ENCODE results near the gene GNB1. TPM values are rescaled to one million over a fixed set of nuclear protein-coding genes. Genes with fewer than 3 reads are reported as not detected.
A peak's percentile ranks its signal among the peaks of the same experiment; 100 is the strongest.

GNB1 gene
- total RNA-seq, 2 donors from 2014 or later = 267 to 358 TPM

GRCh38 chr1:1797731-1798341 lies 93.1 kb downstream of the GNB1 start:
- H3K9me3 Mint-ChIP-seq = no peaks in the 10 kb centered on the region
- H3K36me3 Mint-ChIP-seq = peaks cover 0 to 18% of the 10 kb centered on the region in 2 donors
- no peak for DNase-seq (ENCODE audit: low spot score in 2 of 2)
- peak overlapping the region; percentile 8 to 44 for H3K27ac Mint-ChIP-seq
- peak in 1 of 2 donors; percentile 39 for ATAC-seq

- peak overlapping the region in 1 of 2 donors; percentile 81 for H3K27ac Mint-ChIP-seq
- no peaks in the 10 kb centered on the region for H3K9me3 Mint-ChIP-seq
- ATAC-seq = peak in 1 of 2 donors; percentile 13
- no peak for DNase-seq (ENCODE audit: low spot score in 2 of 2)
- peaks cover 0 to 18% of the 10 kb centered on the region in 2 donors for H3K36me3 Mint-ChIP-seq
Measured at GRCh38 chr1:1796466-1796865, 94.4 kb downstream of the GNB1 start.

DNA sequence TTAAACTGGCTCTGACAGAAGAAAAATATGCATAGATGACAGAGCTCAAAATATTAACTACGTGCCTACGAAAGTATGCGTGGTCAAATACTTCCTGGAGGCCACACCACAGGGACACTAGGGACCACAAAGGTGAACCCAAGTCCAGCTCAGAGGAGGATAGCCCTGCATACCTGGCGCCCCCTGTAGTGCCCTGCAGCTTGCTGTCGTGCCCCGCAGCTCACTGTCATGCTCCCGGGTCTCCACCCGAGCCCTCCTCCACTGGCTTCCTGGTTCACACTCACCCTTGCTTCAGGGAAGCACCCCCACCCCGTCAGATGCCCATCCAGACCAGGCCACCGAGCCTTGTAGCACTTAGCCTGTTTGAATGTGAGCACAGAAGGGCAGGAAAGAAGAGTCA lies 95.9 kb downstream of the GNB1 start:
- ATAC-seq = no peak
- peaks cover 4 to 18% of the 10 kb centered on the region in 2 donors for H3K36me3 Mint-ChIP-seq

GRCh38 chr1:1793481-1794244 lies 97.2 kb downstream of the GNB1 start:
- DNase-seq (ENCODE audit: low spot score in 2 of 2) = no peak
- no peaks in the 10 kb centered on the region for H3K9me3 Mint-ChIP-seq
- H3K36me3 Mint-ChIP-seq = peaks cover 11 to 24% of the 10 kb centered on the region in 2 donors
- no peak for ATAC-seq
- H3K27ac Mint-ChIP-seq = peak overlapping the region; percentile 66 to 95

More for the DNA sequence above, 95.9 kb downstream of the GNB1 start:
- Mint-ChIP-seq H3K9me3 (no peaks in the 10 kb centered on the region), H3K27ac (peak overlapping the region; percentile 60 to 81)
- DNase-seq (ENCODE audit: low spot score in 2 of 2) = no peak

DNA sequence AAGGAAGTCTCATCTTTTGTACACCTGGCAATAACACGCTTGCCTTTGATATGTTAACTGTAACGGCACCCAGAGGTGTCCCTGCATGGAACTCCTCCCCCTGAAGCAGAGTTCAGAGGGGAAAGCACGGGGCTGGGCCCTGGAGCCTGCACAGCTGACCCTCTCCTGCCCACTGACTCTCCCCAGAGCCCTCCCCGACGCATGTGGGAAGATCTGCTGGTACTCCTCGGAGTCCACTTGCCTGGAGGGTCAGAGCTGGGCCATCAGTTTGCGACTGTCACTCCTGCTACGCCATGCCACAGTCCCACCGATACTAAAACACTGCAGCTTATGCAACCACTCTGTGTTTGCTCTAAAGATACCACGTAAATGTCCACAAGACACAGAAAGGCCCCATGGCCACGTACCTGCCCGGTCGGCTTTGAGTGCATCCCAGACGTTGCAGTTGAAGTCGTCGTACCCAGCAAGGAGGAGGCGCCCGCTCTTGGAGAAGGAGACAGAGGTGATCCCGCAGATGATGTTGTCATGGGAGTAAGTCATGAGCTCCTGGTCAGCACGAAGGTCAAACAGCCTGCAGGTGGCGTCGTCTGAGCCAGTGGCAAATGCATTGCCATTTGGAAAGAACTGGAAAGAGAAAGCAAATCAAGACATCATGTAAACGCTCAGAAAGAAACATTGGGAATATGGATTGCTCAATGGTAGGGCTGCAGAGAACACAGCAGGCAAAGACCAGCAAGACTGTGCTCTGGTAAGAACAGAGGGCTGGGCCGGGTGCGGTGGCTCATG lies 102.0 kb downstream of the GNB1 start:
- peak overlapping the region; percentile 31 to 48 for H3K27ac Mint-ChIP-seq
- peaks cover 24 to 32% of the 10 kb centered on the region in 2 donors for H3K36me3 Mint-ChIP-seq
- ATAC-seq (no peak), DNase-seq (ENCODE audit: low spot score in 2 of 2) (no peak)
- no peaks in the 10 kb centered on the region for H3K9me3 Mint-ChIP-seq

DNA sequence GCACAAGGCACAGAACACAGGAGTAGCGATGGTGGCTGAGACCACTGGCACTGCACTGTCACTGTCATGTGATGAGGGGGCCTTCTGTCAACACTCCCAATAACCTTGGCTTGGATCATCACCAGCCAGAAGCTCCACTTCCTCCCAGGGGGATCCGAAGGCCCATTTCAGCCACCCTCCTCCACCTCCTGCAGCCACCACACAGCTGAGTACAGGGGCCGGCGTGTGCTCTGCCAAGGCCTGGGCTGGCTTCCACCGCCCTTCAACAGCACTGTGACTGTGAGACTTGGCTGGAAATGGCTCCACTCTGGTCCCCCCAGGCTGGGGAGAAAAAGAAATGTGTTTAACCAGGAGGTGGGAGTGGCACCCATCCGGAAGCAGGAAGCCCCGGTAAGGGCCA lies 102.8 kb downstream of the GNB1 start:
- peak overlapping the region; percentile 14 to 48 for H3K27ac Mint-ChIP-seq
- DNase-seq (ENCODE audit: low spot score in 2 of 2) (no peak), ATAC-seq (no peak)
- peaks cover 24 to 25% of the 10 kb centered on the region in 2 donors for H3K36me3 Mint-ChIP-seq
- no peaks in the 10 kb centered on the region for H3K9me3 Mint-ChIP-seq

GRCh38 chr1:1786836-1787605 lies 103.9 kb downstream of the GNB1 start:
- Mint-ChIP-seq H3K36me3 (peaks cover 24 to 25% of the 10 kb centered on the region in 2 donors), H3K9me3 (no peaks in the 10 kb centered on the region), H3K27ac (peak overlapping the region; percentile 48 to 74)
- ATAC-seq (no peak), DNase-seq (ENCODE audit: low spot score in 2 of 2) (no peak)

DNA sequence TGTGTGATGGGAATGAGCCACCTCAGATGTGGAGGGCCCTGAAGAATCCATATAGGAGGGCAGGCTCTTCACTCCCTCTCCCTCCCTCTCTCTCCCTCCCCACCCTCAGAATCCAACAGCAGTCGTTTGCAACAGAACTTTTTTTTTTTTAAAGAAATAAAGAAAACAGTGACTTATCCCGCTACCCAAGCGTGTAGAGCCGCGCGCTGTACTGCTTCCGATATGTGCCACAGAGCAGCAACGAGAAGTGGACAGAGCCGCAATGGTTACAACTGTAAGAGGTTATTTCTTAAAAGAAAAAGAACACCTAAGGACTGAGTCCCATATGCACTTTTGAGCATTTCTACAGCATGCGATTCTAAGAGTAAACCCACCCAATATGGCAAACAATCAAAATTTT lies 105.2 kb downstream of the GNB1 start:
- peaks cover 24 to 25% of the 10 kb centered on the region in 2 donors for H3K36me3 Mint-ChIP-seq
- no peaks in the 10 kb centered on the region for H3K9me3 Mint-ChIP-seq
- ATAC-seq (no peak), DNase-seq (ENCODE audit: low spot score in 2 of 2) (no peak)
- H3K27ac Mint-ChIP-seq = no peak overlapping the region

DNA sequence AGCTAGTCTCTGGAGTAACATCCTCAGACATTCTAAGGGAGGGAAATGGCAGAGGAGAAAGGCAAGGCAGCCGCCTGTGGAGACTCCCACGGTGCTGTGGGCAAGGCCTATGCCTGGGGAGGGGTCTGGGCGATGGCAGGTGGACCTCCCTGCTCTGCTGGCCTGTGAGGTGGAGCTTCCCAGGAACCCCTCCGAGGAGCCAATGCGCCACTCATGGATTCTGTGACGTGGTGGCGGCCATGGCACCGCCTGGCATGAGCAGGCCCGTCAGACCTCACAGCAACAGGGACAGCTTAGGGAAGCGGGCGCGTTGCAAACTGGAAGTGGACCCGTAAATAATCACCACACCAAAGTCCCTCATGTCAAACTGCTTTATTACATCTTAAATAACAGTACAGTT lies 106.0 kb downstream of the GNB1 start:
- no peaks in the 10 kb centered on the region for H3K9me3 Mint-ChIP-seq
- peaks cover 19 to 25% of the 10 kb centered on the region in 2 donors for H3K36me3 Mint-ChIP-seq
- DNase-seq (ENCODE audit: low spot score in 2 of 2) = no peak
- ATAC-seq = no peak
- no peak overlapping the region for H3K27ac Mint-ChIP-seq

DNA sequence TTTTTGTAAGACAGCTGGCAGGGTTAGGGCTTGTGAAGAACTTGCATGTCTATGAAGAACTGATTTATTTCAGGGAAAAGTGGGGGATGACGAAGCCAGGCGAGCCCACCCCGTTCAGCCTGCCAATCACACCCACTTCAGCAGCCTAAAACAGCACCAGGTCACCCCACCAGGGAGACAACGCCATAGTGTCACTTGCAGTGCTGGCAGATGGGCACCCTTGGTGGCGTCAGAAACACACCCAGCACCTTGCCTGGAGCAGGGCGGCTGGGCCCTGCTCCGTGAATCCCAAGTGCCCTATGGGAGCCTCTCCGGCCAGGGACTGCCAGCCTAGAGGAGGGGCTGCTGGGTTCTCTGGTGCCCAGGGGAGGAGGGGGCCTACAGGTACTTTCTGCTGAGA lies 107.6 kb downstream of the GNB1 start:
- Mint-ChIP-seq H3K36me3 (peaks cover 9 to 15% of the 10 kb centered on the region in 2 donors), H3K27ac (peak overlapping the region; percentile 86 to 90), H3K9me3 (no peaks in the 10 kb centered on the region)
- no peak for ATAC-seq
- DNase-seq (ENCODE audit: low spot score in 2 of 2) = no peak

- Mint-ChIP-seq H3K9me3 (no peaks in the 10 kb centered on the region), H3K27ac (peak overlapping the region; percentile 86 to 90), H3K36me3 (peaks cover 6 to 12% of the 10 kb centered on the region in 2 donors)
- DNase-seq (ENCODE audit: low spot score in 2 of 2) (no peak), ATAC-seq (no peak)
Measured at GRCh38 chr1:1782399-1783221, 108.3 kb downstream of the GNB1 start.

- ATAC-seq = no peak
- Mint-ChIP-seq H3K36me3 (peaks cover 1 to 6% of the 10 kb centered on the region in 2 donors), H3K9me3 (no peaks in the 10 kb centered on the region), H3K27ac (peak overlapping the region; percentile 77 to 92)
- no peak for DNase-seq (ENCODE audit: low spot score in 2 of 2)
Measured at GRCh38 chr1:1781526-1781903, 109.4 kb downstream of the GNB1 start.

DNA sequence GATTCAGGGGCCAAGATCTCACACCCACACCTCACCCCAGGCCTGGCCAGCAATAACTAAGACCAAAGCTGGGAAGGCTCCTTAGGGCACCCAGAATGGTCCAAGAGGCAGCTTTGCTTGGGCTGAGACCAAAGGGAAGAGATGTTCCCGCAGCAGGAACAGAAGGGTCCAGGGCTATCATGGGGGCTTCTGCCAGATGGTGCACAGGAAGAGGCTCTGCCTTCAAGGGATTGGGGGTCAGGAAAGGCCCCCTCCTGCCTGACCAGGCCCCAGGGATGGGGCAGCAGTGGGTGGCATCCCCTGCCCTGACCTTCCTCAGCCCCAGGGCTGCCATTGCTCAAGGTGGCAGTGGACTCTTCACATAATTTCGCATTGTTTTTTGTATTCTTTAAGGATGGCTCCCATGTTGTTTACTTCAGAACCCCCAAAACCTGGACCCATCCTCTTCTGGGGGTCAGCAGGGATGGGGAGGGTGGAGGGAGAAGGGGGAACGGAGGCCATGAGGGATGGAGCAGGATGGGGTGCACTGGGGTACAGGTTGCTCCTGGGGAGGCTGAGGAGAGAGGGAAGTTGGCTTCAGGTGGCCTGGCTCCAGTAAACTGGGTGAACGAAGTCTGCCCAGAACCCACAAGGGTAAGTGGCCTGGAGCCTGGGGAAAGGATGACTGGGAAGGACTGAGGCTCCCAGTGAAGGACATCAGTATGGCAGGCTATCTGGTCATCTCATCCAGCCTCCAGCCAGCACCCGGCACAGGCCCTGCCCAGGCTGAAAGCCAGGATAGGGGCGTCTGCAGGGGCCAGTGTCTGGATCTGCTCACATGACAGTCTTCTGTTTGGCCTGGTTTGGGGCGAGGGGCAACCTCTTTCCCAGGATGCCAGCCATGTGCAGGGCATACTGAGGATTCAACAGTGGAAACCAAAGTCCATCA lies 110.0 kb downstream of the GNB1 start:
- ATAC-seq (no peak), DNase-seq (ENCODE audit: low spot score in 2 of 2) (no peak)
- Mint-ChIP-seq H3K9me3 (no peaks in the 10 kb centered on the region), H3K36me3 (peaks cover 0 to 12% of the 10 kb centered on the region in 2 donors), H3K27ac (peak overlapping the region; percentile 77 to 92)

DNA sequence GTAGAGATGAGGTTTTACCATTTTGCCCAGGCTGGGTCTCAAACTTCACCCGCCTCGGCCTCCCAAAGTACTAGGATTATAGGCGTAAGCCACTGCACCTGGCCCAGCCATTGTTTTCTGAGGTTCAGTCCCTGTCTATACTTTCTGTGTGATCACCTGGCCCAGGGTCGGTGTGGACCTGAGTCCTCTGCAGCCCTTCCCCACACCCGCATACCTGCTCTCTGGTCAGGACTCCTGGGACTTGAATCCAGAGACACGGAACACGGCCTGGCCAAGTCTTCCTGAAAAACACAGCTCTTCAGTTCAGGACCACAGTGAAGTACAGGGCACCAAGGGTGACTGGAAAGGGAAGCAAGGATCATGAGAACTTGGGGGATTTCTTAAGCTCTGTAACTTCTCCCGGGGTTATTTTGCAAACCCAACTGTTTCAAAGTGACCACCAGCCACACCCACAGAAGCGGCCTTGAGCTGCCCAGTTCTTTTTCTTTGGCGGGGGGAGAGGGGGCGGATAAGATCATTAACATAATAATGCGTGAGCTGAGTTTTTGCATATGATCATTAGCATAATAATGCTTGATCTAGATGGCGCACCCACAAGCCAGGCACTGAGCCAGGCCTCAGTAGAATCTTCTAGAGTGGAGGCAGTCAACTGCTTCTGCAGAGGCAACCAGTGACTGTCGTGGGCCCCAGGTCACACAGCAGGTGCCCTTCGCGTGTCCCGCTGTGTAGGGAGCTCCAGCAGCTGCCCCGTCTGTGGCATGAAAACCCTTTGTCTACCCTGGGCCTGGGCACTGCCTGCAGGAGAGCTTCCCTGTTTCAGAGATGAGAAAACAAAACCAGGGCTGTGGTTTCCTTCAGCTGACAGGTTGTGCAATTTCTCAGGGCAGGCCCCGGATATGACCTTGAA lies 110.9 kb downstream of the GNB1 start:
- Mint-ChIP-seq H3K9me3 (no peaks in the 10 kb centered on the region), H3K27ac (peak overlapping the region; percentile 61 to 77), H3K36me3 (peaks cover 0 to 12% of the 10 kb centered on the region in 2 donors)
- ATAC-seq (peak; percentile 45 to 56), DNase-seq (ENCODE audit: low spot score in 2 of 2) (peak; percentile 49 to 71)

Measured in activated naive CD4-positive, alpha-beta T cell treated with anti-CD3 and anti-CD28 coated beads, Interleukin-2, amount 50 U/mL, for 72 hours (primary cell).